ENCODE data around the gene IQGAP3.

IQGAP3 gene

GRCh38 chr1:156539818-156540355 is 32.5 kb downstream of the IQGAP3 start:
- DNase-seq, result no peak

- no peak for DNase-seq
These were observed 33.5 kb downstream of the IQGAP3 start for GRCh38 chr1:156538711-156539440.

- no peak for DNase-seq
These were observed 35.3 kb downstream of the IQGAP3 start for GRCh38 chr1:156537027-156537426.

- no peak for DNase-seq
These were observed 37.8 kb downstream of the IQGAP3 start for GRCh38 chr1:156534424-156535060.

- DNase-seq, result no peak
These were observed 38.7 kb downstream of the IQGAP3 start for GRCh38 chr1:156533568-156534220.

GRCh38 chr1:156532374-156532773 is 40.0 kb downstream of the IQGAP3 start:
- DNase-seq, result no peak

- DNase-seq, result no peak
These were observed 42.4 kb downstream of the IQGAP3 start for GRCh38 chr1:156530006-156530405.

- no peak for DNase-seq
These were observed 43.4 kb downstream of the IQGAP3 start for GRCh38 chr1:156528875-156529425.

- DNase-seq, result no peak
These were observed 44.1 kb downstream of the IQGAP3 start for GRCh38 chr1:156528231-156528630.

GRCh38 chr1:156527584-156527983 is 44.8 kb downstream of the IQGAP3 start:
- DNase-seq, result no peak

GRCh38 chr1:156525856-156526489 is 46.4 kb downstream of the IQGAP3 start:
- no peak for DNase-seq

- DNase-seq, result no peak
These were observed 47.3 kb downstream of the IQGAP3 start for GRCh38 chr1:156525071-156525501.

GRCh38 chr1:156524481-156524869 is 47.9 kb downstream of the IQGAP3 start:
- DNase-seq, result no peak

- DNase-seq, result no peak
These were observed 48.4 kb downstream of the IQGAP3 start for GRCh38 chr1:156523801-156524480.

GRCh38 chr1:156522443-156522970 is 49.9 kb downstream of the IQGAP3 start:
- no peak for DNase-seq

GRCh38 chr1:156517748-156518147 is 54.6 kb downstream of the IQGAP3 start:
- DNase-seq, result no peak

- no peak for DNase-seq
These were observed 55.5 kb downstream of the IQGAP3 start for GRCh38 chr1:156516821-156517220.

- no peak for DNase-seq
These were observed 56.4 kb downstream of the IQGAP3 start for GRCh38 chr1:156515956-156516355.

- no peak for DNase-seq
These were observed 59.2 kb downstream of the IQGAP3 start for GRCh38 chr1:156513185-156513584.

GRCh38 chr1:156511644-156512043 is 60.7 kb downstream of the IQGAP3 start:
- DNase-seq, result no peak

GRCh38 chr1:156510709-156511108 is 61.7 kb downstream of the IQGAP3 start:
- no peak for DNase-seq

- no peak for DNase-seq
These were observed 62.8 kb downstream of the IQGAP3 start for GRCh38 chr1:156509424-156510034.

Measured in NCI-H1105 (cell line).